RKO (cell line): Measurements from ENCODE around the gene XIRP2.
A peak's percentile ranks its signal among the peaks of the same experiment; 100 is the strongest.
"Not testable (repeated sequence)": the region's sequence is repeated elsewhere in the genome, so short reads cannot be mapped to it uniquely, and the experiment has no call there.

Experiments
- DNase-seq: peaks from one replicate; pipeline ENCODE4 v3.0.0-alpha.2; 2016; ENCODE audit warnings: low spot score

Gene XIRP2

GRCh38 chr2:166944909-166945308 is 56.6 kb downstream of the XIRP2 start:
- no peak for DNase-seq

- DNase-seq = no peak
Observed at GRCh38 chr2:166957686-166958085, 69.4 kb downstream of the XIRP2 start.

DNA sequence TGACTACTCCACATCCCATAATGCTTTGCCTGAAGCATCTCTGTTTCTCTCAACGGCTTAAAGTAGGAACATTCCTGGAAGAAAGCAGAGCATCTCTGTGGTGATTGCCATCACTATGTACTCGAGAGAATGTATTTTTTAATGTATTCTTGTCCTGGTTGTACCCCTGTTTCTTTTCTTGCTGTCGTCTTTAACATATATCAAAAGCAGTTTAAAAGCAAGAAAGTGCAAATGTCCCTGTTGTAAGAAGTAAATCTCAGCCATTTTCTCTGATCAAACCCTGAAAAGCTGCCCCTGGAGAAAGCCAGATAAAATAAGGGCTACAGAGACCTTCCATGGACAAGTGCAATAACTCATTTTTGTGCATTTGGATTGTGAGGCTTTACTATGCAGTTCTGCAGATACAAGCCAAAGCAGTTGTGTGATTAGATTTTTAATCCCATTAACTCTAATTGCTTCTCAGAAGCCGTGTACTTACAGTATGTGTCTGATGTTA is 70.8 kb downstream of the XIRP2 start:
- DNase-seq = no peak

DNA sequence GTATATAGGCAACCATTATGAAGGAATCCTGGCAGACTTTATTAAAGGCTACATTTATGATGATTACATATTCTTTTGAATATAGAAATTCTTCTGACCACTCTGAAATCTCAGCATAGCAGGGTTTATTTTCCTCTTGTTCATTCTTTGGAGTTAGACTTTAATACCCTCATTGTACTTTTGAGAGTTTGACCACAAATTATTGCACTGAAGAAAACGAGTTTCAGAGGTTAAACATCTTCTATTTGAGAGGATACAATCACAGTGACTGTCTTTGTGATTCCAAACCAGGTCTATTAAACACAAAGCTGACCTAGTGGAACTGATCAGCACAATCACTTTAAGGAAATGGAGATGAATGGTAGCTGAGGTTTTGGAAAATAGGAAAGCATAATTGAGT is 71.3 kb downstream of the XIRP2 start:
- DNase-seq = no peak

GRCh38 chr2:166960702-166961270 is 72.5 kb downstream of the XIRP2 start:
- DNase-seq = no peak

DNA sequence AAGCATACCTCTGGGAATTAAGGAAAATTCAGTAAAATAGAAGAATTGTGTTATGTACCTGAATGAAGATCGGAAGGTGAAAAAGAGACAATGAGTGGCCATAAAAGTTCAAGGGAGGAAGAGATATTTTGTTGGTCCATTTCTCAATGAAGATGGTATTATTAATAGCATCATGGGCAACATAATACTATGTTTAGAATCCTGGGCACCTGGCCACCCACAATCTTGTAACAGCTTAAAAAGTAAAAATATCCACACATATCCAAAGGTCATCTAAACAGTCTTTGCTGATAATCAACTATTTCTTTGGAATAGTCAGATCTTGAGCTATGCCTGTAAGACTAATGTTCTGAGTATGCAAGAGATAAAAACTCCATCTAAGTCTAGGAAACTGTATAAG is 73.7 kb downstream of the XIRP2 start:
- no peak for DNase-seq

GRCh38 chr2:166969486-166969885 is 81.2 kb downstream of the XIRP2 start:
- DNase-seq = no peak

DNA sequence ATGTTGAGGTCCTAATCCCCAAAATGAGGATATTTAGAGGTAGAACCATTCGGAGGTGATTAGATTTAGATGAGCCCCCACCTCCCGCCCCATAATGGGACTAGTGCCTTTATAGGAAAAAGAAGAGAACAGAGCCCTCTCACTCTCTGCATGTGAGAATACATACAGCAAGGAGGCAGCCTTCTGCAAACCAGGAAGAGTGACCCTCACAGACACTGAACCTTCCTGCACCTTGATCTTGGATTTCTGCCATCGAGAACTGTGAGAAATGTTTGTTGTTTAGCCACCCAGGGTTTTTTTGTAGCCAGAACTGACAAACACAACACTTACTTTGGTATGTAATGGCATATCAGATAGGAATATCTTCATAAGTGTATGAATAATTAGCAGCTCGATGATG is 83.7 kb downstream of the XIRP2 start:
- no peak for DNase-seq

GRCh38 chr2:166972418-166972817 is 84.1 kb downstream of the XIRP2 start:
- no peak for DNase-seq

- DNase-seq = no peak
Observed at GRCh38 chr2:166984188-166984587, 95.9 kb downstream of the XIRP2 start.

- no peak for DNase-seq
Observed at GRCh38 chr2:166984797-166985196, 96.5 kb downstream of the XIRP2 start.

DNA sequence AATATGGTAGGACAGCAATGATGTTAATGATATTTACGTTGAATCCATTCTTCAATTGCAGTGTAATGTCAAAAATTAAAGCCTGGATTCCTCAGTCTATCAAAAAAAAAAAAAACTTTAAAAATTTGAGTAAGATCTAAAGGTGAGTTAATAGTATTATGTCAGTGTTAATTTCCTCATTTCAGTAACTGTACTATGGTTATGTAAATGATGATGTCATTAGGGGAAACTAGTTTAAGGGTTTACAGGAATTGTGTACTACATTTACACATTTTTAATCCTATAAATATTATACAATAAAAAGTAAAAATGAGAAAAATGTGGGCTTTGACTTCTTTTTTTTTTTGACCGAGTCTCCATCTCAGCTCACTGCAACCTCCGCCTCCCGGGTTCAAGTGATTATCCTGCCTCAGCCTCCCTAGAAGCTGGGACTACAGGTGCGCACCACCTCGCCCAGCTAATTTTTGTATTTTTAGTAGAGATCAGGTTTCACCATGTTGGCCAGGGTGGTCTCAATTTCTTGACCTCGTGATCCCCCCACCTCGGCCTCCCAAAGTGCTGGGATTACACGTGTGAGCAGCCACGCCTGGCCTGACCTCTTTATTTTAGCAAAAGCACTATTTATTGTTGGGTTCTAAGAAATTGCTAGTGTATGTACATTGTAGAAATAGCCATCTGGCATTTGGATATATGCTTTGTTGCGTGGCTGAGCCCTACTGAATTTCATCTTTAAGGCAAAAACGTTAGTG is 106.5 kb downstream of the XIRP2 start:
- DNase-seq = no peak

DNA sequence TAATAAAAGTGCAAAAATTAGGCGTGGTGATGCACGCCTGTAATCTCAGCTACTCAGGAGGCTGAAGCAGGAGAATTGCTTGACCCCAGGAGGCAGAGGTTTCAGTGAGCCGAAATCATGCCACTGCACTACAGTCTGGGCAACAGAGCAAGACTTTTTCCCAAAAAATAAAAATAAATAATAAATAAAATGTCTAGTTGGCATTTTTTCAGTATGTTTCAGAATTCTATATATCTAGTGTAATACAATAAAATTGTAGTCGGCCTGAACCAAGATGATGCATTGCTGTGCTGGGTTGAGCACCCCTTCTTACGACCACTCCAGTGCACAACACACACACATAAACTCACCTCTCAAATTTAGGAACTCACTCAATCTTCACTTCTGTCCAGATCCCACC is 108.2 kb downstream of the XIRP2 start:
- no peak for DNase-seq

DNA sequence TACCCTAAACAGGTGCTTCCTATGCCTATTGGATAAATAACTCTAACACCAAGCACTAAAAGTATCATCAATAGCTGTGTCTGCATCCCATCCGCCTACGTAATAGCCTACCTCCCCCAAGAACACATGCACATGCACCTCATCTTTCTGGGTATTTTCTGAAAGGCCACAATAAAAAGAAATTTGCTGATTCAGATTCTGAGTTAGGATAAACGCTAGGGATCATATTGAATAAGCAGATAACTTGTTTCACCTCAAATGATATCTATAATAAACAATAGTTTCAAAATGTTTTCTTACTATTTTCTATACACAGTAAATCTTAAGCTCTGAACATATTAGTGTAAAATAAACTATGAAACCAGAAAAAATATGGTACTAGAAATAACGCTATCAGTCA is 112.9 kb downstream of the XIRP2 start:
- DNase-seq = no peak

- no peak for DNase-seq
Observed at GRCh38 chr2:167005096-167005495, 116.8 kb downstream of the XIRP2 start.

- DNase-seq = no peak
Observed at GRCh38 chr2:167013227-167013626, 124.9 kb downstream of the XIRP2 start.

DNA sequence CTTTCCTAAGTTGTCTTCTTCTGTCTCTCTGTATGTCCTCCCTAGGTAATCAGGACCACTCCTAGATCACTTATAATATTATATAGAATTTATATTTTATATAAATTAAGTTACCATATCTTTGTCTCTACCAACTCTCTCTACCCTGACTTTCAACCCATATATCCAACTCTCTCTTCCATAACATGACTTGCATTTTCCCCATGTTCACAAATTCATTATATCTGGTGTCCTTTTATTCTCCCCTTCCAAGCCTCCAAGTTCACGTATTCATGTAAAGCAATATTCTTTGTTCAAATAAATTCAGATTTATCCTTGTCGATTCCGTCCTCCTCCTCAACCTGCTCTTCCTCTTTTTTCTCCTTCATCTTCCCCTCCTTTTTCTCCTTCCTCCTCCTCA is 127.5 kb downstream of the XIRP2 start:
- DNase-seq = no peak

DNA sequence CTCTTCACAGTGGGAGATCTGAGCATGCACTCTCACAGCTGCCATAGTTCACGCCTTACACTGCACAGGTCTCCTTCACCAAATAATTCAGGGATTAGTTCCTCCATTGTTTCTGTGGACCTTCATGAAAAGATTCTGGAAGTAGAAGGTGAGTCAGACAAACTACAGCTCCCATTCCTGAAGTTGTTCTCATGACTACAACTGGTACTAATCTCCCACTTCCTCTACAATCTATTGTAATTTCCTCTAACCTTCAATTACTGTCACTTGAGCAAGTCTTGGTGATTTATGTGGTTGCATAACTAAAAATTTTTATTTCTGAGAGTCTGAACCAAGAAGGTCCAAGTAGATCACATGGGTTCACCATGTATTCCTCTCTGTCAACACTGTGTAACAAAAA is 128.7 kb downstream of the XIRP2 start:
- DNase-seq = no peak

- no peak for DNase-seq
Observed at GRCh38 chr2:167018590-167018989, 130.3 kb downstream of the XIRP2 start.

DNA sequence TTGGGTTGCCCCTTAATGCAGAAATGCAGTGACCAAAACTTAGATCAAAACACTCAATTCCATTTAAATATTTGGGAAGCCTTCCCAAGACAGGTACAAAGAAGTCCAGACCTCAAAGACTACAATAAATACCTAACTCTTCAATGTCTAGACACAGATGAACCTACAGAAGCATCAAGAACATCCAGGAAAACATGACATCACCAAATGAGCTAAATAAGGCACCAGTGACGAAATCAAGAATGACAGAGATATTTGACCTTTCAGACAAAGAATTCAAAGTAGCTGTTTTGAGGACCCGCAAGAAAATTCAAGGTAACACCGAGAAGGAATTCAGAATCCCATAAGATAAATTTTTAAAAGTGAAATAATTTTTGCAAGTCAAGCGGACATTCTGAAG is 140.2 kb downstream of the XIRP2 start:
- no peak for DNase-seq

DNA sequence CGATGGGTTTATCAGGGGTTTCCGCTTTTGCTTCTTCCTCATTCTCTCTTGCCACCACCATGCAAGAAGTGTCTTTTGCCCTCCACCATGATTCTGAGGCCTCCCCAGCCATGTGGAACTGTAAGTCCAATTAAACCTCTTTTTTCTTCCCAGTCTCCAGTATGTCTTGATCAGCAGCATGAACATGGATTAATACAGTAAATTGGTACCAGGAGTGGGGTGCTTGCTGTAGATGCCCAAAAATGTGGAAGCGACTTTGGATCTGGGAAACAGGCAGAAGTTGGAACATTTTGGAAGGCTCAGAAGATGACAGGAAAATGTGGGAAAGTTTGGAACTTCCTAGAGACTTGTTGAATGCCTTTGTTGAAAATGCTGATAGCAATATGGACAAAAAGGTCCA is 146.7 kb downstream of the XIRP2 start:
- DNase-seq = not testable (repeated sequence)

DNA sequence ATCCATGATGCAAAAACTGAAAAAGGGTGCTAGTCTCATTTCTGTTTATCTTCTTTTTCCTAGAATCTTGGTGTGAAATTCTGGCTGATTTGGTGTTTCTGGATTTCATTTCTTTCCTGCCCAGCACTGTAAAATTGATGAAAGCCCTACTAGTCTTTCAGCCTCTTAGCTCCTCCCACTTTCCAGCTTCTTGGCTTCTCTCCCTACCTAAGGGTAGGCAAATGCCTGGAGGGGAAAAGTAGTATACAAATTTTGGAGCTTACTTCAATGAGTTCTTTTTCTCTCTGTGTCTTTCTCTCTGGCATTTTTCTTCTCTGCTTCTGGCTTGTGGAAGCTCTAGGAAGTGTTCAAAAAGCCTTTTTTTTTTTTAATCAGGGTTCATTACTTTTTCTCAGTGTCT is 160.5 kb downstream of the XIRP2 start:
- DNase-seq = no peak

DNA sequence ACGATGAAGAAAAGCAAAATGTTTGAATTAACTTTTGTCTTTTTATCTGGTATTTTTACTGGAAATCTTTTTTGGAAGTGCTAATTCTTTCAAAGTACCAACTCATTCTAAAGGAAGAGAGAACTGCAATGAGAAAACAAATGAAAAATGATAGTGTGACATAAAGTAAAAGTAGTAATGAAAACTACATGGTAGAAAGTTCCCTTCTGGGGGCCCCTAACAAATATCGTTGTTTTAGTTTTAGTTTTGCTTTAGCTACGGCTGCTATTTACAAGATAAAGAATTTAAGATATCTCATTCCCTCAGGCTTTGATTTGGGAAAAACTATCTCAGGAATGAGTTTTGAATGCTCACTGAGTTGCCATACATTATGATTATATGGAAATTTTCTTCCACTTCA is 161.4 kb downstream of the XIRP2 start:
- DNase-seq = no peak

GRCh38 chr2:167052825-167053224 is 164.5 kb downstream of the XIRP2 start:
- DNase-seq = peak; percentile 22
